GM12892 (cell line): ENCODE measurements around the gene CDC42BPB.

Source experiments
- POLR2A ChIP-seq: IDR thresholded peaks from 2 replicates; pipeline ENCODE4 v1.6.1; 2011; ENCODE audit warnings: low read depth, low read length, control low read depth
- POLR2AphosphoS5 ChIP-seq: IDR thresholded peaks from 2 replicates; pipeline ENCODE4 v1.6.1; 2011; ENCODE audit warnings: low read depth, low read length, control low read depth

GRCh38 chr14:103097244-103097993, 40.1 kb upstream of the CDC42BPB start:
- no peak for TF ChIP-seq POLR2A
- TF ChIP-seq POLR2AphosphoS5: no peak
